IMR-90 (cell line): ENCODE results near the gene FNDC3B. TPM values are rescaled to one million over a fixed set of nuclear protein-coding genes. Genes with fewer than 3 reads are reported as not detected.

Experiments
- ATAC-seq: fragments of 200-7000 bp; cut with Tn5 transposase; 2 replicates; pipeline ENCODE4 v1.9.1; 2020; ENCODE audit warnings: low read depth, mild to moderate bottlenecking, moderate library complexity
- BruUV-seq: library from RNA; stranded (reverse); fragments of 400-500 nt; replicated peaks from 2 replicates; lab custom pipeline; 2021; lab: Mats Ljungman, UMichigan
- CTCF ChIA-PET: fragments of 300-600 bp; formaldehyde crosslinking; extraction: SDS; loops from one replicate; lab custom pipeline; 2021; ENCODE audit warnings: antibody characterized with exemption; lab: Yijun Ruan, JAX
- POLR2A ChIA-PET: fragments of 300-600 bp; sonication (Branson Sonifier 250); formaldehyde crosslinking; loops from one replicate; lab custom pipeline; 2022; ENCODE audit warnings: antibody characterized with exemption; ENCODE audit not compliant: unreplicated experiment; lab: Charles Lee
- DNase-seq: peaks from one replicate; pipeline ENCODE4 v3.0.0; 2013
- H2AFZ ChIP-seq: replicated peaks from 2 replicates; pipeline ENCODE3; 2013; ENCODE audit warnings: low read length, mild to moderate bottlenecking; ENCODE audit not compliant: poor library complexity
- H2AK5ac ChIP-seq: 2 replicates; pipeline ENCODE4 v1.6.1; 2013; ENCODE audit warnings: low read depth, low read length, inconsistent platforms
- H2AK9ac ChIP-seq: replicated peaks from 2 replicates; pipeline ENCODE3; 2013; ENCODE audit warnings: mild to moderate bottlenecking, low read depth, low read length, moderate library complexity; ENCODE audit not compliant: poor library complexity
- H2BK120ac ChIP-seq: 2 replicates; pipeline ENCODE4 v1.6.1; 2013; ENCODE audit warnings: low read depth, low read length, inconsistent platforms
- H2BK15ac ChIP-seq: 3 replicates; pipeline ENCODE4 v1.6.1; 2013; ENCODE audit warnings: low read depth, low read length, inconsistent platforms
- H2BK20ac ChIP-seq: 2 replicates; pipeline ENCODE4 v1.6.1; 2013; ENCODE audit warnings: low read depth, mild to moderate bottlenecking, inconsistent platforms, low read length, moderate library complexity
- H2BK5ac ChIP-seq: 2 replicates; pipeline ENCODE4 v1.6.1; 2013; ENCODE audit warnings: mild to moderate bottlenecking, low read depth, low read length, inconsistent platforms; ENCODE audit not compliant: poor library complexity, severe bottlenecking
- H3K14ac ChIP-seq: replicated peaks from 2 replicates; pipeline ENCODE4 v1.6.1; 2013; ENCODE audit warnings: low read depth, low read length, inconsistent platforms
- H3K18ac ChIP-seq: 2 replicates; pipeline ENCODE4 v1.6.1; 2013; ENCODE audit warnings: low read depth, low read length, control low read depth
- H3K23ac ChIP-seq: 2 replicates; pipeline ENCODE4 v1.6.1; 2013; ENCODE audit warnings: low read depth, low read length, inconsistent platforms
- H3K27ac ChIP-seq: 2 replicates; pipeline ENCODE4 v1.5.1; 2013; ENCODE audit warnings: mild to moderate bottlenecking, control low read depth, low read length; ENCODE audit not compliant: insufficient read depth
- H3K27me3 ChIP-seq: 2 replicates; pipeline ENCODE4 v1.6.1; 2013; ENCODE audit warnings: low read length; ENCODE audit not compliant: control insufficient read depth, insufficient read depth
- H3K36me3 ChIP-seq: 2 replicates; pipeline ENCODE4 v1.6.1; 2013; ENCODE audit warnings: low read length, mixed read lengths; ENCODE audit not compliant: control insufficient read depth, insufficient read depth
- H3K4ac ChIP-seq: 2 replicates; pipeline ENCODE4 v1.6.1; 2013; ENCODE audit warnings: low read depth, low read length, inconsistent platforms
- H3K4me1 ChIP-seq: 2 replicates; pipeline ENCODE4 v1.6.1; 2013; ENCODE audit warnings: low read length, mixed read lengths; ENCODE audit not compliant: control insufficient read depth, insufficient read depth
- H3K4me2 ChIP-seq: 2 replicates; pipeline ENCODE4 v1.6.1; 2013; ENCODE audit warnings: low read depth, mild to moderate bottlenecking, control low read depth, low read length, moderate library complexity
- H3K4me3 ChIP-seq: 2 replicates; pipeline ENCODE4 v1.5.1; 2013; ENCODE audit warnings: low read depth, mild to moderate bottlenecking, control low read depth, low read length, moderate library complexity; ENCODE audit not compliant: insufficient read depth
- H3K56ac ChIP-seq: 2 replicates; pipeline ENCODE4 v1.6.1; 2013; ENCODE audit warnings: low read length, inconsistent platforms; ENCODE audit not compliant: insufficient read depth; ENCODE audit errors: extremely low read depth
- H3K79me1 ChIP-seq, 2 experiments: 2 replicates each; pipeline ENCODE4 v1.6.1; 2013; ENCODE audit warnings: low read length in 2 of 2, inconsistent platforms in 1 of 2, low read depth in 1 of 2
- H3K9ac ChIP-seq: 2 replicates; pipeline ENCODE4 v1.6.1; 2013; ENCODE audit warnings: low read depth, low read length, control low read depth
- H3K9me1 ChIP-seq: 2 replicates; pipeline ENCODE4 v1.6.1; 2013; ENCODE audit warnings: low read length, inconsistent platforms; ENCODE audit not compliant: insufficient read depth
- H3K9me3 ChIP-seq: 2 replicates; pipeline ENCODE4 v1.6.1; 2013; ENCODE audit warnings: low read length; ENCODE audit not compliant: control insufficient read depth, insufficient read depth
- H4K20me1 ChIP-seq: 2 replicates; pipeline ENCODE4 v1.6.1; 2013; ENCODE audit warnings: low read length, inconsistent platforms; ENCODE audit not compliant: insufficient read depth
- H4K5ac ChIP-seq: 2 replicates; pipeline ENCODE4 v1.6.1; 2013; ENCODE audit warnings: mild to moderate bottlenecking, low read depth, low read length, control low read depth
- H4K8ac ChIP-seq, 2 experiments: 2 replicates each; pipeline ENCODE4 v1.6.1; 2013; ENCODE audit warnings: low read depth in 2 of 2, low read length in 2 of 2, control low read depth in 1 of 2, inconsistent platforms in 1 of 2
- H4K91ac ChIP-seq: 2 replicates; pipeline ENCODE4 v1.6.1; 2013; ENCODE audit warnings: low read depth, low read length, inconsistent platforms; ENCODE audit not compliant: insufficient read depth
- CEBPB ChIP-seq: IDR thresholded peaks from 2 replicates; pipeline ENCODE4 v1.6.1; 2012; ENCODE audit warnings: low read depth, low read length, improper control_type of control experiment
- CHD1 ChIP-seq: IDR thresholded peaks from 2 replicates; pipeline ENCODE4 v1.6.1; 2012; ENCODE audit warnings: low read depth, low read length, improper control_type of control experiment
- ELK1 ChIP-seq: fragments of 150-350 bp; IDR thresholded peaks from 2 replicates; pipeline ENCODE4 v1.6.1; 2016; ENCODE audit warnings: low read depth, mild to moderate bottlenecking, low read length, moderate library complexity, borderline replicate concordance
- MAFK ChIP-seq: IDR thresholded peaks from 2 replicates; pipeline ENCODE4 v1.6.1; 2012; ENCODE audit warnings: low read depth, low read length, improper control_type of control experiment
- MAZ ChIP-seq: IDR thresholded peaks from 2 replicates; pipeline ENCODE4 v1.6.1; 2012; ENCODE audit warnings: low read depth, mild to moderate bottlenecking, low read length, improper control_type of control experiment, moderate library complexity, borderline replicate concordance
- MXI1 ChIP-seq: IDR thresholded peaks from 2 replicates; pipeline ENCODE4 v1.6.1; 2012; ENCODE audit warnings: low read depth, mild to moderate bottlenecking, low read length, moderate library complexity, borderline replicate concordance
- NFE2L2 ChIP-seq: fragments of 150-350 bp; IDR thresholded peaks from 2 replicates; pipeline ENCODE4 v1.6.1; 2016; ENCODE audit warnings: low read depth, mild to moderate bottlenecking, low read length
- POLR2A ChIP-seq: IDR thresholded peaks from 2 replicates; pipeline ENCODE4 v1.6.1; 2012; ENCODE audit warnings: mild to moderate bottlenecking, low read depth, low read length
- RAD21 ChIP-seq: IDR thresholded peaks from 2 replicates; pipeline ENCODE4 v1.6.1; 2012; ENCODE audit warnings: low read length, improper control_type of control experiment
- RFX5 ChIP-seq: IDR thresholded peaks from 2 replicates; pipeline ENCODE4 v1.8.0; 2012; ENCODE audit warnings: low read depth, mild to moderate bottlenecking, low read length, moderate library complexity
- SMC3 ChIP-seq: fragments of 150-350 bp; IDR thresholded peaks from 2 replicates; pipeline ENCODE4 v1.6.1; 2016; ENCODE audit warnings: low read depth, mild to moderate bottlenecking, antibody characterized with exemption, low read length, moderate library complexity
- WGBS, 2 experiments: methylation state at CpG; one replicate each; pipeline versions ENCODE4 v1.1.5 to v1.1.7; 2013; ENCODE audit warnings: missing lambda C conversion rate in 2 of 2; ENCODE audit not compliant: insufficient read length in 1 of 2; ENCODE audit errors: extremely low coverage in 2 of 2; 5-methylcytosine and 5-hydroxymethylcytosine counted together
- dilution Hi-C: fragments of 300-500 bp; cut with HindIII; formaldehyde crosslinking; loops from one replicate; pipeline ENCODE4 v1.14.3; 2018; ENCODE audit warnings: low sequenced_read_pairs; ENCODE audit not compliant: unreplicated experiment
- in situ Hi-C: fragments of 300-500 bp; cut with MboI; formaldehyde crosslinking; loops from 3 replicates; pipeline ENCODE4 v1.14.3; 2019; ENCODE audit warnings: low sequenced_read_pairs, inconsistent platforms, mixed read lengths
- intact Hi-C: fragments of 100-400 bp; cut with micrococcal nuclease; formaldehyde crosslinking; loops from 2 replicates; pipeline ENCODE4 v1.10.0; 2022
- polyA plus RNA-seq, 3 experiments: library from polyadenylated mRNA; depleted of rRNA; stranded (reverse); fragments of >200 nt; gene quantifications; 2 replicates each; pipeline ENCODE4 v1.2.3, GENCODE V29; 2012; ENCODE audit warnings: low replicate concordance in 1 of 3
- total RNA-seq: library from RNA; depleted of rRNA; stranded (reverse); fragments of >200 nt; gene quantifications from 2 replicates; pipeline ENCODE4 v1.2.3, GENCODE V29; 2012
- TF ChIP-seq, protein P1 (sequence below): fragments of 150-350 bp; IDR thresholded peaks from 2 replicates; pipeline ENCODE4 v1.6.1; 2017; ENCODE audit warnings: mild to moderate bottlenecking, antibody characterized with exemption, low read length, low read depth
- TF ChIP-seq, protein P2 (sequence below): conservative IDR thresholded peaks from 2 replicates; pipeline ENCODE4 v1.5.1; 2012; ENCODE audit warnings: mild to moderate bottlenecking, low read depth, low read length, improper control_type of control experiment

The FNDC3B gene
- total and polyA plus RNA-seq, 2 of the 4 experiments (the other 2 are of a cell fraction) = 23.9 to 150 TPM

DNA sequence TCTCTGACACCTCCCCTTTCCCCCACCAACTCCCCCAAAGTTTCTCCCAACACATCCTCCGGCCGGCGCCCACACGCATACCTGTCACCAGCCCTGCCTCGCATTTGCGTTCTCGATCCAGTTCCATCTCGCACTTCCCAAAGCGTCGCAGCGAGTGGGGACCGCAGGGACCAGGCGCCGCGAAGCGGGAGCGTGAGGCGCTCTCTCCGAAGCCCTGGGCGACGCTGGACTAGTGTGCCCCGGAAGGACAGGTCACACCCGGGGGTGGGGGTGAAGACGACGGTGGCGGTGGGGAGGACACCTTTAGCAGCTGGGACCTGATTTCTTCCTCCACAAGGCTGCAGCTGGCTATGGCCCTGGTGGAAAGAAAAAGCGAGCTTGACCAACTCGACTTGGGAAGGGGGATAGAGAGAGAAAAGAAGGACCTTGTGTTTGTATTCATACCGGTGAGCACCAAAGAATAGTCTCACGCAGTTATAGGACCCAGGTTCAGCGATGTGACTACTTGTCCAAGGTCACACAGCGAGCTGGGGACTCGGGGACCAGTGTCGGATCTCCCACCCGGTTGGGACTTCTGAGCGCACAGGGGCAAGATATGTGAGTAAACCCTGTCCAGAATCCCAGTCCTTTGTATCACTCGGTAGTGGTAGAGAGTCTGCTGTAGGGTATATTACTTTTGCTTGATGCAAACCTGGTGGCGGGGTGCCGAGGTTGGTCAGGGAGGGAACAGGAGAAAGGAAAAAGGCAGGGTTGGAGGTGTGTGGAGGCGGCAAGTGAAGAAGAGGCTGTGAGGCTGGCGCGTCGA lies 409.5 kb downstream of the FNDC3B start:
- CTCF ChIA-PET = no interaction called here
- Histone ChIP-seq H2BK20ac (no peak overlapping the region), H4K20me1 (peaks cover 3% of the 10 kb centered on the region; the same call in 1 of the 2 replicates), H4K8ac (no peak overlapping the region), H4K91ac (no peak overlapping the region), H3K9me1 (no peaks in the 10 kb centered on the region), H3K27ac (no peak overlapping the region), H3K56ac (no peak overlapping the region), H4K5ac (no peak overlapping the region), H3K79me1 (no peaks in the 10 kb centered on the region), H3K9me3 (peaks cover 17% of the 10 kb centered on the region), H3K27me3 (peaks cover 44% of the 10 kb centered on the region), H3K23ac (no peak overlapping the region), H2AFZ (no peak overlapping the region), H2BK5ac (no peak overlapping the region), H3K36me3 (no peaks in the 10 kb centered on the region), H3K4me3 (no peak overlapping the region), H3K4me1 (no peaks in the 10 kb centered on the region), H2AK9ac (no peak overlapping the region), H3K14ac (no peak overlapping the region), H3K4ac (no peak overlapping the region), H2BK120ac (no peak overlapping the region), H2BK15ac (no peak overlapping the region), H3K9ac (no peak overlapping the region), H3K18ac (no peak overlapping the region), H3K4me2 (no peak overlapping the region), H2AK5ac (no peak overlapping the region)
- 8% methylated on average over 17 of the region's 43 CpGs; no CpG with 5 or more reads in 1 of the 2 experiments for WGBS, 2 experiments
- in situ Hi-C loops (no loop called here), dilution Hi-C loops (no loop called here), intact Hi-C loops (no loop called here)
- no peak for ATAC-seq
- POLR2A ChIA-PET = interaction anchor here (0.6 kb wide), 1 partner anchor 599 kb away, joined by 3 read pairs; no protein-coding TSS in a partner anchor
- BruUV-seq = no TSS peak
- TF ChIP-seq RFX5 (no peak), RAD21 (no peak), CHD1 (no peak), NFE2L2 (no peak), ELK1 (no peak), MAFK (no peak), CEBPB (no peak), POLR2A (no peak), MXI1 (no peak), SMC3 (no peak), MAZ (no peak)
- TF ChIP-seq, protein P1, sequence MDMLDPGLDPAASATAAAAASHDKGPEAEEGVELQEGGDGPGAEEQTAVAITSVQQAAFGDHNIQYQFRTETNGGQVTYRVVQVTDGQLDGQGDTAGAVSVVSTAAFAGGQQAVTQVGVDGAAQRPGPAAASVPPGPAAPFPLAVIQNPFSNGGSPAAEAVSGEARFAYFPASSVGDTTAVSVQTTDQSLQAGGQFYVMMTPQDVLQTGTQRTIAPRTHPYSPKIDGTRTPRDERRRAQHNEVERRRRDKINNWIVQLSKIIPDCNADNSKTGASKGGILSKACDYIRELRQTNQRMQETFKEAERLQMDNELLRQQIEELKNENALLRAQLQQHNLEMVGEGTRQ = no peak
- TF ChIP-seq, protein P2, sequence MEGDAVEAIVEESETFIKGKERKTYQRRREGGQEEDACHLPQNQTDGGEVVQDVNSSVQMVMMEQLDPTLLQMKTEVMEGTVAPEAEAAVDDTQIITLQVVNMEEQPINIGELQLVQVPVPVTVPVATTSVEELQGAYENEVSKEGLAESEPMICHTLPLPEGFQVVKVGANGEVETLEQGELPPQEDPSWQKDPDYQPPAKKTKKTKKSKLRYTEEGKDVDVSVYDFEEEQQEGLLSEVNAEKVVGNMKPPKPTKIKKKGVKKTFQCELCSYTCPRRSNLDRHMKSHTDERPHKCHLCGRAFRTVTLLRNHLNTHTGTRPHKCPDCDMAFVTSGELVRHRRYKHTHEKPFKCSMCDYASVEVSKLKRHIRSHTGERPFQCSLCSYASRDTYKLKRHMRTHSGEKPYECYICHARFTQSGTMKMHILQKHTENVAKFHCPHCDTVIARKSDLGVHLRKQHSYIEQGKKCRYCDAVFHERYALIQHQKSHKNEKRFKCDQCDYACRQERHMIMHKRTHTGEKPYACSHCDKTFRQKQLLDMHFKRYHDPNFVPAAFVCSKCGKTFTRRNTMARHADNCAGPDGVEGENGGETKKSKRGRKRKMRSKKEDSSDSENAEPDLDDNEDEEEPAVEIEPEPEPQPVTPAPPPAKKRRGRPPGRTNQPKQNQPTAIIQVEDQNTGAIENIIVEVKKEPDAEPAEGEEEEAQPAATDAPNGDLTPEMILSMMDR = no peak
- DNase-seq = no peak
